Osteoblast (primary cell): ENCODE measurements around the gene DNER. TPM values are rescaled to one million over a fixed set of nuclear protein-coding genes. Genes with fewer than 3 reads are reported as not detected.

Source experiments
- DNase-seq: peaks from one replicate; pipeline ENCODE4 v3.0.0; 2011; ENCODE audit warnings: low spot score, mixed read lengths; ENCODE audit not compliant: insufficient read length; ENCODE audit errors: missing footprints
- H2AFZ ChIP-seq: 2 replicates; pipeline ENCODE4 v1.6.0; 2011; ENCODE audit warnings: mild to moderate bottlenecking, low read length
- H3K27ac ChIP-seq: 2 replicates; pipeline ENCODE4 v1.5.1; 2011; ENCODE audit warnings: mild to moderate bottlenecking, low read depth, low read length, moderate library complexity
- H3K27me3 ChIP-seq: 2 replicates; pipeline ENCODE4 v1.6.0; 2012; ENCODE audit warnings: mild to moderate bottlenecking, control low read depth, inconsistent platforms, low read length, moderate library complexity; ENCODE audit not compliant: insufficient read depth
- H3K36me3 ChIP-seq: 2 replicates; pipeline ENCODE4 v1.5.1; 2011; ENCODE audit warnings: mild to moderate bottlenecking, low read length, control low read depth, moderate library complexity; ENCODE audit not compliant: insufficient read depth
- H3K4me1 ChIP-seq: 2 replicates; pipeline ENCODE4 v1.5.1; 2011; ENCODE audit warnings: mild to moderate bottlenecking, low read length, control low read depth, moderate library complexity; ENCODE audit not compliant: insufficient read depth
- H3K4me2 ChIP-seq: 2 replicates; pipeline ENCODE4 v1.6.0; 2011; ENCODE audit warnings: mild to moderate bottlenecking, low read length; ENCODE audit not compliant: insufficient read depth
- H3K4me3 ChIP-seq: fragments of 200-600 bp; sonication (generic); 3 replicates; pipeline ENCODE4 v1.5.1; 2012; ENCODE audit warnings: mild to moderate bottlenecking, low read length, inconsistent platforms; ENCODE audit not compliant: insufficient read depth
- H3K79me2 ChIP-seq: 2 replicates; pipeline ENCODE4 v1.6.0; 2012; ENCODE audit warnings: mild to moderate bottlenecking, low read length, control low read depth, inconsistent platforms; ENCODE audit not compliant: insufficient read depth
- H3K9me3 ChIP-seq: 2 replicates; pipeline ENCODE4 v1.5.1; 2011; ENCODE audit warnings: low read depth, low read length, control low read depth
- H4K20me1 ChIP-seq: 2 replicates; pipeline ENCODE4 v1.6.0; 2012; ENCODE audit warnings: mild to moderate bottlenecking, low read length, control low read depth; ENCODE audit not compliant: insufficient read depth
- CTCF ChIP-seq: IDR thresholded peaks from 2 replicates; pipeline ENCODE4 v1.5.1; 2011; ENCODE audit warnings: mild to moderate bottlenecking, low read depth, low read length, moderate library complexity; ENCODE audit errors: extremely low read depth
- total RNA-seq: library from RNA; depleted of rRNA; stranded (reverse); fragments of >200 nt; gene quantifications from 2 replicates; pipeline ENCODE4 v1.2.3, GENCODE V29; 2012

DNER gene
- total RNA-seq, 1 donor: 0.36 TPM

GRCh38 chr2:229611360-229611759 lies 103.0 kb downstream of the DNER start:
- no peaks in the 10 kb centered on the region for H3K36me3 ChIP-seq
- no peaks in the 10 kb centered on the region for H3K9me3 ChIP-seq
- H2AFZ ChIP-seq: no peak overlapping the region
- no peak overlapping the region for H3K4me2 ChIP-seq
- peak overlapping the region; percentile 60 for H3K27ac ChIP-seq
- TF ChIP-seq CTCF: no peak
- no peaks in the 10 kb centered on the region for H3K4me1 ChIP-seq
- H3K79me2 ChIP-seq: no peaks in the 10 kb centered on the region
- DNase-seq: no peak
- no peaks in the 10 kb centered on the region for H3K27me3 ChIP-seq
- no peaks in the 10 kb centered on the region for H4K20me1 ChIP-seq
- no peak overlapping the region for H3K4me3 ChIP-seq

- Histone ChIP-seq H3K4me3 (no peak overlapping the region), H3K27ac (peak overlapping the region; percentile 60), H3K36me3 (no peaks in the 10 kb centered on the region), H2AFZ (no peak overlapping the region), H3K4me1 (no peaks in the 10 kb centered on the region), H3K27me3 (no peaks in the 10 kb centered on the region), H3K9me3 (no peaks in the 10 kb centered on the region), H3K79me2 (no peaks in the 10 kb centered on the region), H4K20me1 (no peaks in the 10 kb centered on the region), H3K4me2 (no peak overlapping the region)
- no peak for TF ChIP-seq CTCF
- DNase-seq: no peak
These were observed 103.5 kb downstream of the DNER start for GRCh38 chr2:229610872-229611271.

GRCh38 chr2:229610333-229610732 lies 104.0 kb downstream of the DNER start:
- Histone ChIP-seq H4K20me1 (no peaks in the 10 kb centered on the region), H3K4me2 (no peak overlapping the region), H3K4me1 (no peaks in the 10 kb centered on the region), H2AFZ (no peak overlapping the region), H3K79me2 (no peaks in the 10 kb centered on the region), H3K27me3 (no peaks in the 10 kb centered on the region), H3K36me3 (no peaks in the 10 kb centered on the region), H3K4me3 (no peak overlapping the region), H3K27ac (peak overlapping the region; percentile 60), H3K9me3 (no peaks in the 10 kb centered on the region)
- no peak for TF ChIP-seq CTCF
- DNase-seq: peak; percentile 78

GRCh38 chr2:229601936-229602335 lies 112.4 kb downstream of the DNER start:
- Histone ChIP-seq H3K36me3 (no peaks in the 10 kb centered on the region), H3K4me2 (no peak overlapping the region), H2AFZ (no peak overlapping the region), H3K9me3 (no peaks in the 10 kb centered on the region), H3K79me2 (no peaks in the 10 kb centered on the region), H3K4me3 (no peak overlapping the region), H3K27ac (no peak overlapping the region), H4K20me1 (no peaks in the 10 kb centered on the region), H3K4me1 (no peaks in the 10 kb centered on the region), H3K27me3 (no peaks in the 10 kb centered on the region)
- no peak for DNase-seq
- TF ChIP-seq CTCF: no peak
